ENCODE results near the gene CD3G. TPM values are rescaled to one million over a fixed set of nuclear protein-coding genes. Genes with fewer than 3 reads are reported as not detected.
A peak's percentile ranks its signal among the peaks of the same experiment; 100 is the strongest.

Gene CD3G
- total and polyA plus RNA-seq, 11 donors: 0.10 to 4.3 (median 0.40) TPM; not detected in 4

- Histone ChIP-seq H3K27ac (peak overlapping the region in 1 of 12 donors; percentile 75), H3K27me3 (peaks cover 0 to 7% (median 0%) of the 10 kb centered on the region in 9 donors), H3K9me3 (no peaks in the 10 kb centered on the region), H3K36me3 (no peaks in the 10 kb centered on the region), H3K4me3 (peak overlapping the region in 2 of 12 donors; percentile 23 to 56), H3K4me1 (peaks cover 0 to 6% (median 0%) of the 10 kb centered on the region in 12 donors)
- DNase-seq: no peak
- no peak for ATAC-seq
- intact Hi-C loops (cut with DNase I): no loop called here
- TF ChIP-seq CTCF (IDR thresholded peaks at IDR 0.05) (no peak), POLR2A (IDR thresholded peaks at IDR 0.05) (no peak)
- 73 to 89% (median 84%) methylated on average over 5 of the region's 5 CpGs for WGBS, 4 donors
These were observed 2.2 kb upstream of the CD3G start for GRCh38 chr11:118341815-118342489.

- Histone ChIP-seq H3K36me3 (no peaks in the 10 kb centered on the region), H3K27me3 (peaks cover 0 to 7% (median 0%) of the 10 kb centered on the region in 9 donors), H3K4me1 (peaks cover 0 to 6% (median 0%) of the 10 kb centered on the region in 12 donors), H3K27ac (peak within 1 kb of the TSS in 1 of 12 donors; percentile 75), H3K9me3 (no peaks in the 10 kb centered on the region), H3K4me3 (peak within 1 kb of the TSS in 2 of 12 donors; percentile 23 to 56)
- TF ChIP-seq POLR2A (IDR thresholded peaks at IDR 0.05) (no peak), CTCF (IDR thresholded peaks at IDR 0.05) (no peak)
- DNase-seq (no peak), ATAC-seq (no peak)
- intact Hi-C loops (cut with DNase I): no loop called here
- 65 to 71% (median 69%) methylated on average over 12 to 13 of the region's 13 CpGs for WGBS, 4 donors
These were observed 1.5 kb upstream of the CD3G start, which contains the start of gene CD3D for GRCh38 chr11:118342503-118343161. TSS of gene CD3D (minus strand) at chr11:118342705. CDS start at chr11:118342607, 98 bp downstream.

- no peaks in the 10 kb centered on the region for H3K9me3 ChIP-seq
- intact Hi-C loops (cut with DNase I): no loop called here
- H3K27ac ChIP-seq: peak overlapping the region in 1 of 12 donors; percentile 75
- no peaks in the 10 kb centered on the region for H3K36me3 ChIP-seq
- H3K27me3 ChIP-seq: peaks cover 0 to 10% (median 0%) of the 10 kb centered on the region in 9 donors
- TF ChIP-seq CTCF (IDR thresholded peaks at IDR 0.05): no peak
- no peak for TF ChIP-seq POLR2A (IDR thresholded peaks at IDR 0.05)
- DNase-seq (no peak), ATAC-seq (no peak)
- peaks cover 0 to 6% (median 0%) of the 10 kb centered on the region in 12 donors for H3K4me1 ChIP-seq
- WGBS, 4 donors: 71 to 81% (median 75%) methylated on average over 9 of the region's 9 CpGs
- peak overlapping the region in 1 of 12 donors; percentile 56 for H3K4me3 ChIP-seq
These were observed 896 bp upstream of the CD3G start for GRCh38 chr11:118343248-118343647.

- DNase-seq: no peak
- 75 to 78% (median 77%) methylated on average over 6 of the region's 6 CpGs for WGBS, 4 donors
- H3K27me3 ChIP-seq: peaks cover 0 to 20% (median 0%) of the 10 kb centered on the region in 9 donors
- no peaks in the 10 kb centered on the region for H3K9me3 ChIP-seq
- intact Hi-C loops (cut with DNase I): loop anchor here in 1 of 10 donors (5.0 kb wide), 1 partner anchor 47 kb away; the partner anchor contains the start of gene CD3E
- ATAC-seq: no peak
- TF ChIP-seq POLR2A (IDR thresholded peaks at IDR 0.05) (no peak), CTCF (IDR thresholded peaks at IDR 0.05) (no peak)
- no peaks in the 10 kb centered on the region for H3K4me1 ChIP-seq
- H3K27ac ChIP-seq: no peak overlapping the region
- H3K4me3 ChIP-seq: no peak overlapping the region
- H3K36me3 ChIP-seq: peaks cover 0 to 9% (median 0%) of the 10 kb centered on the region in 9 donors
These were observed 5.3 kb downstream of the CD3G start for GRCh38 chr11:118349475-118349874.

Data from heart left ventricle (tissue), 16 donors.